ENCODE results near the gene SESN3.

Gene SESN3

DNA sequence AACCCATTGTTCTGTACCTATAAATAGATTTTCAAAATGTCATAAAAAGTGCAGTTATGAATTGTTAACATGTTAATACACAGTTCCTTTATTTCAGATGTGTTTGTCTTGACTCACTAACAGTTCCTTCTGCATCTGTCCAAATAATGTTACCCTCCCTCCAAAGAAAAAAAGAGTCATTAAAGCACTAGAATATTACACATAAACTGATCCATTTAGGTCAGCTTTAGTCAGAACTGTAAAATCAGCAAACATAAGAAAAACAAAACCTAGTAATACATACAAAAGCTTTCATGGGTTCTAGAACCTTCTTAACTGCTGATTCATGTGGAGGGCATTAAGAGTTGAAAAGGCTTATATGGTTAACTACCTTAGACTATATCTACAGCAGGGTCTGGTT, 65.4 kb downstream of the SESN3 start:
- Histone ChIP-seq H3K79me1 (replicated peaks; ENCODE audit: low read length, poor library complexity, severe bottlenecking) (no peaks in the 10 kb centered on the region), H2BK12ac (ENCODE audit: low read length in 2 of 2) (no peak overlapping the region), H2BK5ac (ENCODE audit: low read depth, low read length, poor library complexity, severe bottlenecking) (no peak overlapping the region), H3K27ac (ENCODE audit: low read length, poor library complexity, severe bottlenecking) (no peak overlapping the region), H3K4ac (ENCODE audit: low read depth in 1 of 2, low read length in 2 of 2) (no peak overlapping the region), H4K91ac (ENCODE audit: low read length) (no peak overlapping the region), H3K36me3 (ENCODE audit: control insufficient read depth in 1 of 2, insufficient read depth in 2 of 2, low read depth in 1 of 2, low read length in 2 of 2) (peaks cover 0 to 2% of the 10 kb centered on the region in 2 experiments), H3K23ac (ENCODE audit: low read length in 2 of 2) (no peak overlapping the region), H3K27me3 (ENCODE audit: control insufficient read depth in 1 of 2, insufficient read depth in 1 of 2, low read length in 2 of 2) (no peaks in the 10 kb centered on the region), H3K9ac (ENCODE audit: low read length) (no peak overlapping the region), H3K18ac (ENCODE audit: low read depth in 1 of 2, low read length in 2 of 2) (no peak overlapping the region), H3K14ac (ENCODE audit: low read length in 2 of 2) (no peak overlapping the region), H2BK15ac (ENCODE audit: low read depth, poor library complexity, severe bottlenecking) (no peak overlapping the region), H3K9me3 (ENCODE audit: control insufficient read depth, low read length) (no peaks in the 10 kb centered on the region), H3K4me1 (ENCODE audit: control insufficient read depth, insufficient read depth, low read depth, low read length) (no peaks in the 10 kb centered on the region), H4K8ac (ENCODE audit: low read length) (no peak overlapping the region), H2AFZ (ENCODE audit: low read depth, low read length) (no peak overlapping the region), H3K4me3 (ENCODE audit: insufficient read depth in 1 of 2, low read depth in 1 of 2, low read length in 2 of 2) (no peak overlapping the region), H2BK120ac (ENCODE audit: low read depth, low read length) (no peak overlapping the region), H3K4me2 (ENCODE audit: low read length, poor library complexity, severe bottlenecking) (no peak overlapping the region), H2AK5ac (ENCODE audit: low read length, severe bottlenecking) (no peak overlapping the region)
- DNase-seq = no peak

DNA sequence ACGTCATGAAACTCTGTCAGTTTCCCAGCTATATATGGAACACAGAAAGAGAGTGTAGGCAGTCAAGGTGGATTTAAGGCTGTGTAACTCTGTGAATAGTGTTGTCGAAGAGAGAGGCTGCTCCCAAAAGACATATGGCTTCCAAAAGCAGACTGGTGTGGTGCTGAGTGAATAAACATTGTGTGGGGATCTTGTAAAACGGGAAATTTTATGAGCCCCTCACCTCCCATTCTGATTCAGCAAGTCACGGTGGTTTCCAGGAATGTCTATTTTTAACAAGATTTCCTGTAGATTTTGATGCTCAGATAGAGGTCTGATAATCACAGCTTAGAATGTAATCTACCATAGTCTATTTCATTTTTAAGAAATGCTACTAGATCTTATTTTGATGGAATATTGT, 67.9 kb downstream of the SESN3 start:
- H2AFZ ChIP-seq (ENCODE audit: low read depth, low read length) = no peak overlapping the region
- H3K14ac ChIP-seq (ENCODE audit: low read length in 2 of 2) = no peak overlapping the region
- no peaks in the 10 kb centered on the region for H3K4me1 ChIP-seq (ENCODE audit: control insufficient read depth, insufficient read depth, low read depth, low read length)
- 98% methylated on average over 3 of the region's 4 CpGs for WGBS
- peaks cover 0 to 1% of the 10 kb centered on the region in 2 experiments for H3K36me3 ChIP-seq (ENCODE audit: control insufficient read depth in 1 of 2, insufficient read depth in 2 of 2, low read depth in 1 of 2, low read length in 2 of 2)
- no peak overlapping the region for H3K4me3 ChIP-seq (ENCODE audit: insufficient read depth in 1 of 2, low read depth in 1 of 2, low read length in 2 of 2)
- no peak overlapping the region for H3K27ac ChIP-seq (ENCODE audit: low read length, poor library complexity, severe bottlenecking)
- no peak overlapping the region for H2BK120ac ChIP-seq (ENCODE audit: low read depth, low read length)
- DNase-seq = no peak
- no peaks in the 10 kb centered on the region for H3K27me3 ChIP-seq (ENCODE audit: control insufficient read depth in 1 of 2, insufficient read depth in 1 of 2, low read length in 2 of 2)
- no peak overlapping the region for H3K9ac ChIP-seq (ENCODE audit: low read length)
- H2BK15ac ChIP-seq (ENCODE audit: low read depth, poor library complexity, severe bottlenecking) = no peak overlapping the region
- no peaks in the 10 kb centered on the region for H3K9me3 ChIP-seq (ENCODE audit: control insufficient read depth, low read length)
- no peak overlapping the region for H2AK5ac ChIP-seq (ENCODE audit: low read length, severe bottlenecking)
- H3K79me1 ChIP-seq (replicated peaks; ENCODE audit: low read length, poor library complexity, severe bottlenecking) = no peaks in the 10 kb centered on the region
- H2BK5ac ChIP-seq (ENCODE audit: low read depth, low read length, poor library complexity, severe bottlenecking) = no peak overlapping the region
- H3K4ac ChIP-seq (ENCODE audit: low read depth in 1 of 2, low read length in 2 of 2) = no peak overlapping the region
- H4K91ac ChIP-seq (ENCODE audit: low read length) = no peak overlapping the region
- H4K8ac ChIP-seq (ENCODE audit: low read length) = no peak overlapping the region
- H3K23ac ChIP-seq (ENCODE audit: low read length in 2 of 2) = no peak overlapping the region
- H2BK12ac ChIP-seq (ENCODE audit: low read length in 2 of 2) = no peak overlapping the region
- no peak overlapping the region for H3K4me2 ChIP-seq (ENCODE audit: low read length, poor library complexity, severe bottlenecking)
- H3K18ac ChIP-seq (ENCODE audit: low read depth in 1 of 2, low read length in 2 of 2) = no peak overlapping the region

DNA sequence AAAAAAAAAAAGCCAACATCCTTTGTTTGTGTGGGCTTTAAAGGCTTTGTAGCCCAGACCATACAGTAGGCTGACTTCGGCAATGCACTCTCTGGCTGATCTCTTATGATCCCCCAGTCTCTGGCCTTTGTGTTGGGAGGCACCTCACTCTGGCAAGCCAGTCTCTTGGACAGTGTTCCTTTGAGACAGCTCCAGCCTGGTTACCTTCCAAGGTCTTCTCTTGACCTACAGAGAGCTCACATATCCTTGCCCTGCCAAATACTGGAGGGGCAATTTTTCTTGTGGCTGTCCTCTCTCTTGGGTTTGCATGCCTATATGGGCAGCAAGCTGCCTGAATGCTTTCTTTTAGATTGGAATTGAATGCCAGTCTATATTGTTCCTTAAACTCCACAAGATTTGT, 69.8 kb downstream of the SESN3 start:
- Histone ChIP-seq H3K23ac (ENCODE audit: low read length in 2 of 2) (no peak overlapping the region), H2BK12ac (ENCODE audit: low read length in 2 of 2) (no peak overlapping the region), H4K8ac (ENCODE audit: low read length) (no peak overlapping the region), H3K79me1 (replicated peaks; ENCODE audit: low read length, poor library complexity, severe bottlenecking) (no peaks in the 10 kb centered on the region), H2BK5ac (ENCODE audit: low read depth, low read length, poor library complexity, severe bottlenecking) (no peak overlapping the region), H3K18ac (ENCODE audit: low read depth in 1 of 2, low read length in 2 of 2) (no peak overlapping the region), H2AFZ (ENCODE audit: low read depth, low read length) (no peak overlapping the region), H3K27ac (ENCODE audit: low read length, poor library complexity, severe bottlenecking) (no peak overlapping the region), H3K4me3 (ENCODE audit: insufficient read depth in 1 of 2, low read depth in 1 of 2, low read length in 2 of 2) (no peak overlapping the region), H3K4me1 (ENCODE audit: control insufficient read depth, insufficient read depth, low read depth, low read length) (no peaks in the 10 kb centered on the region), H3K4ac (ENCODE audit: low read depth in 1 of 2, low read length in 2 of 2) (no peak overlapping the region), H2BK120ac (ENCODE audit: low read depth, low read length) (no peak overlapping the region), H4K91ac (ENCODE audit: low read length) (no peak overlapping the region), H3K4me2 (ENCODE audit: low read length, poor library complexity, severe bottlenecking) (no peak overlapping the region), H3K36me3 (ENCODE audit: control insufficient read depth in 1 of 2, insufficient read depth in 2 of 2, low read depth in 1 of 2, low read length in 2 of 2) (no peaks in the 10 kb centered on the region), H3K9me3 (ENCODE audit: control insufficient read depth, low read length) (no peaks in the 10 kb centered on the region), H3K14ac (ENCODE audit: low read length in 2 of 2) (no peak overlapping the region), H2AK5ac (ENCODE audit: low read length, severe bottlenecking) (no peak overlapping the region), H3K9ac (ENCODE audit: low read length) (no peak overlapping the region), H3K27me3 (ENCODE audit: control insufficient read depth in 1 of 2, insufficient read depth in 1 of 2, low read length in 2 of 2) (no peaks in the 10 kb centered on the region), H2BK15ac (ENCODE audit: low read depth, poor library complexity, severe bottlenecking) (no peak overlapping the region)
- DNase-seq = no peak
- 100% methylated on average over 1 of the region's 1 CpG for WGBS

DNA sequence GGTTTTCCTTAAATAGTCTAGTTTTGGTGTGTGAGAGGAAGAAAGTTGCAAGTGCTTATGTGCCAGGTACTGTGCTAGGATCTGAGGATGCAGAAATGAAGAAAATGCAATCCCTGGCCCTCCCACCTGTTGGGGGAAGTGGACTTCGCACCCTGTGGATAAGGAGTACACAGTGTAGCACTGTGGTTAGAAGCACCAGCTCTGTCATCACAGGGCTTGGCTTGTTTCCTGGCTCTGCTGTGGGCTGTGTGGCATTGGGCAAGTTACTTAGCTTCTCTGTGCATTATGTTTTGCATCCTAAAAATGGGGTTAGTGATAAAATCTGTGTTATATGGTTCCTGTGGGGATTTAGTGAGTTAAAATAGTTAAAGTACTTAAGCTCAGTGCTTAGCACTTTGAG, 73.2 kb downstream of the SESN3 start:
- Histone ChIP-seq H3K9ac (ENCODE audit: low read length) (no peak overlapping the region), H3K27ac (ENCODE audit: low read length, poor library complexity, severe bottlenecking) (no peak overlapping the region), H2BK120ac (ENCODE audit: low read depth, low read length) (no peak overlapping the region), H3K79me1 (replicated peaks; ENCODE audit: low read length, poor library complexity, severe bottlenecking) (no peaks in the 10 kb centered on the region), H3K4me3 (ENCODE audit: insufficient read depth in 1 of 2, low read depth in 1 of 2, low read length in 2 of 2) (no peak overlapping the region), H4K91ac (ENCODE audit: low read length) (no peak overlapping the region), H2BK15ac (ENCODE audit: low read depth, poor library complexity, severe bottlenecking) (no peak overlapping the region), H3K4ac (ENCODE audit: low read depth in 1 of 2, low read length in 2 of 2) (no peak overlapping the region), H4K8ac (ENCODE audit: low read length) (no peak overlapping the region), H3K14ac (ENCODE audit: low read length in 2 of 2) (no peak overlapping the region), H3K4me2 (ENCODE audit: low read length, poor library complexity, severe bottlenecking) (no peak overlapping the region), H2BK12ac (ENCODE audit: low read length in 2 of 2) (no peak overlapping the region), H3K27me3 (ENCODE audit: control insufficient read depth in 1 of 2, insufficient read depth in 1 of 2, low read length in 2 of 2) (no peaks in the 10 kb centered on the region), H3K9me3 (ENCODE audit: control insufficient read depth, low read length) (no peaks in the 10 kb centered on the region), H3K18ac (ENCODE audit: low read depth in 1 of 2, low read length in 2 of 2) (no peak overlapping the region), H3K4me1 (ENCODE audit: control insufficient read depth, insufficient read depth, low read depth, low read length) (no peaks in the 10 kb centered on the region), H3K36me3 (ENCODE audit: control insufficient read depth in 1 of 2, insufficient read depth in 2 of 2, low read depth in 1 of 2, low read length in 2 of 2) (no peaks in the 10 kb centered on the region), H2AK5ac (ENCODE audit: low read length, severe bottlenecking) (no peak overlapping the region), H2BK5ac (ENCODE audit: low read depth, low read length, poor library complexity, severe bottlenecking) (no peak overlapping the region), H3K23ac (ENCODE audit: low read length in 2 of 2) (no peak overlapping the region), H2AFZ (ENCODE audit: low read depth, low read length) (no peak overlapping the region)
- WGBS = 98% methylated on average over 1 of the region's 1 CpG
- no peak for DNase-seq
